Neural crest cell (in vitro differentiated cells): ENCODE measurements around the gene NRXN3. TPM values are rescaled to one million over a fixed set of nuclear protein-coding genes. Genes with fewer than 3 reads are reported as not detected.

ENCODE experiments used
- DNase-seq: peaks from one replicate; pipeline ENCODE4 v3.0.0; 2021; ENCODE audit warnings: low read depth, mixed read lengths, low spot score
- H3K27ac Mint-ChIP-seq: one replicate; pipeline ENCODE4 v1.8.0; 2021; ENCODE audit warnings: mild to moderate bottlenecking, mixed read lengths; ENCODE audit not compliant: unreplicated experiment
- H3K27me3 Mint-ChIP-seq: 2 replicates; pipeline ENCODE4 v1.8.0; 2021; ENCODE audit warnings: low read depth, mild to moderate bottlenecking, mixed read lengths
- H3K36me3 Mint-ChIP-seq: 2 replicates; pipeline ENCODE4 v1.8.0; 2021; ENCODE audit warnings: low read depth, mild to moderate bottlenecking, mixed read lengths
- H3K4me1 Mint-ChIP-seq: 2 replicates; pipeline ENCODE4 v1.8.0; 2021; ENCODE audit warnings: mixed read lengths
- H3K4me3 Mint-ChIP-seq: one replicate; pipeline ENCODE4 v1.8.0; 2021; ENCODE audit warnings: mild to moderate bottlenecking, mixed read lengths
- H3K9me3 Mint-ChIP-seq: 2 replicates; pipeline ENCODE4 v1.8.0; 2021; ENCODE audit warnings: mixed read lengths
- total RNA-seq: library from RNA; stranded (reverse); gene quantifications from 2 replicates; pipeline ENCODE4 v1.2.1, GENCODE V29; 2021
- TF ChIP-seq, protein P1 (sequence below): fragments of 200-600 bp; sonication (generic); conservative IDR thresholded peaks from 2 replicates; pipeline ENCODE4 v1.5.0; 2021; ENCODE audit warnings: antibody characterized with exemption, mild to moderate bottlenecking

The NRXN3 gene
- total RNA-seq, 1 donor from 2014 or later = 2.5 TPM

GRCh38 chr14:79652513-79653307, 1482.5 kb downstream of the NRXN3 start:
- Mint-ChIP-seq H3K36me3 (no peaks in the 10 kb centered on the region), H3K27ac (no peak overlapping the region), H3K4me1 (no peaks in the 10 kb centered on the region), H3K27me3 (no peaks in the 10 kb centered on the region), H3K9me3 (peaks cover 2% of the 10 kb centered on the region), H3K4me3 (no peak overlapping the region)
- no peak for DNase-seq
- TF ChIP-seq, protein P1, sequence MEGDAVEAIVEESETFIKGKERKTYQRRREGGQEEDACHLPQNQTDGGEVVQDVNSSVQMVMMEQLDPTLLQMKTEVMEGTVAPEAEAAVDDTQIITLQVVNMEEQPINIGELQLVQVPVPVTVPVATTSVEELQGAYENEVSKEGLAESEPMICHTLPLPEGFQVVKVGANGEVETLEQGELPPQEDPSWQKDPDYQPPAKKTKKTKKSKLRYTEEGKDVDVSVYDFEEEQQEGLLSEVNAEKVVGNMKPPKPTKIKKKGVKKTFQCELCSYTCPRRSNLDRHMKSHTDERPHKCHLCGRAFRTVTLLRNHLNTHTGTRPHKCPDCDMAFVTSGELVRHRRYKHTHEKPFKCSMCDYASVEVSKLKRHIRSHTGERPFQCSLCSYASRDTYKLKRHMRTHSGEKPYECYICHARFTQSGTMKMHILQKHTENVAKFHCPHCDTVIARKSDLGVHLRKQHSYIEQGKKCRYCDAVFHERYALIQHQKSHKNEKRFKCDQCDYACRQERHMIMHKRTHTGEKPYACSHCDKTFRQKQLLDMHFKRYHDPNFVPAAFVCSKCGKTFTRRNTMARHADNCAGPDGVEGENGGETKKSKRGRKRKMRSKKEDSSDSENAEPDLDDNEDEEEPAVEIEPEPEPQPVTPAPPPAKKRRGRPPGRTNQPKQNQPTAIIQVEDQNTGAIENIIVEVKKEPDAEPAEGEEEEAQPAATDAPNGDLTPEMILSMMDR = no peak

DNA sequence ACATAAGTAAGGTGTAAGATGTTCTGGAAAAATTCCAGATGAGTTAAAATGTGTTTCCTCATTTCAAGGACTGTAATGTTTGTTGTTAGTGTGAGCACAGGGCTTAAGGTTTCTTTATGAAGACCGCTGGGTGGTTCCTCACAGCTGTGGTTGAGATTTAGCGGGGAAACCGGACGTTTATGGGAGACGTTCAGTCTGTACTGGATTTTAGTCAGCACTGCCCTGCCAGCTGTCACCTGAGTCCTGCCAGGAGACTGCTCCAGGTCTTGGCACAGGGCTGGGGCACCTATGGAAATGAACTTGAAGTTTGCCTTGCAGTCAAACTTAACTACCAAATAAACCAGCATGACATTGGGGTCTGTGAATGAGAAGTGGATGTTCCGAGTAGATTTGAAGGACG, 1485.9 kb downstream of the NRXN3 start:
- H3K27me3 Mint-ChIP-seq = no peaks in the 10 kb centered on the region
- no peak overlapping the region for H3K27ac Mint-ChIP-seq
- no peaks in the 10 kb centered on the region for H3K36me3 Mint-ChIP-seq
- peaks cover 2% of the 10 kb centered on the region for H3K9me3 Mint-ChIP-seq
- TF ChIP-seq, protein P1 = no peak
- H3K4me3 Mint-ChIP-seq = no peak overlapping the region
- no peak for DNase-seq
- H3K4me1 Mint-ChIP-seq = no peaks in the 10 kb centered on the region

- H3K36me3 Mint-ChIP-seq = no peaks in the 10 kb centered on the region
Observed at GRCh38 chr14:79656496-79656895, 1486.3 kb downstream of the NRXN3 start.

DNA sequence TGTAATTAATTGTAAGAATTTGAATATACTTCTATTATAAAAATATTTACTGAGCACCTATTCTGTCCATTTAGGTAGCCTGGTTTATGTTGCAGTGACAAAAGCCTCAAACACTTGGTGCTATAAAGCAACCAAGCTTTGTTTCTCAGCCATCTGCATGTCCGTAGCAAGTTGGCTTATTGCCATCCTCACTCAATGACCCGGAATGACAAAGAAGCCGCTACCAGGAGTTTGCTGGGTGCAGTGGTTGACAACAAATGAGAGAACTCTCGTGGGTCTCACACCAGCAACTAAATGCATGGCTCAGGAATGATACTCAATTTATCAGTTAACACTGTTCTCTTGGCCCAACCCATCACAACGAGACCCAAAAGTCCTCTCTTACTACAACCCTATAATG, 1488.0 kb downstream of the NRXN3 start:
- TF ChIP-seq, protein P1 = no peak
- no peak overlapping the region for H3K4me3 Mint-ChIP-seq
- H3K27me3 Mint-ChIP-seq = no peaks in the 10 kb centered on the region
- no peaks in the 10 kb centered on the region for H3K4me1 Mint-ChIP-seq
- H3K27ac Mint-ChIP-seq = no peak overlapping the region
- peaks cover 3% of the 10 kb centered on the region for H3K9me3 Mint-ChIP-seq
- no peak for DNase-seq
- no peaks in the 10 kb centered on the region for H3K36me3 Mint-ChIP-seq

More at GRCh38 chr14:79656496-79656895, 1486.3 kb downstream of the NRXN3 start:
- H3K9me3 Mint-ChIP-seq = no peaks in the 10 kb centered on the region
- H3K4me1 Mint-ChIP-seq = no peaks in the 10 kb centered on the region
- no peaks in the 10 kb centered on the region for H3K27me3 Mint-ChIP-seq
- no peak for DNase-seq
- TF ChIP-seq, protein P1 = no peak
- H3K27ac Mint-ChIP-seq = no peak overlapping the region
- H3K4me3 Mint-ChIP-seq = no peak overlapping the region

DNA sequence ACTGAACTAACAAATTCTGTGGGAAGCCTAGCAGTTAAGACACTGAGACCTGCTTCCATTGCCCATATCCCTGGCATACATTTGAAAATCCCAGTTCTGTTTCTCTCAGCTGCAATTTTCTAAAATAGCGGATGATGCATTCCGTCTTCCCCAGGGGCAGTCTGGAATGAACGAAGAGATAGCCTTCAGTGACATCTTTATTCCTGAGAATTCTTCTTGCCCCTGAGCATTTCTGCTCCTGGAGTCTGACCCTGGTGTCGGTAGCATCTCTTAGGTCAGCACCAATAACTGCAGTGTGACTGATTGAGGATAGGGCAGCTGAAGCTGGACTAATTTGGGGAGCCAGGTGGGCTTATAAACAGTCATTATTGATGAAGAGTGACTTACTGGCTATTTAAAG, 1488.6 kb downstream of the NRXN3 start:
- H3K27ac Mint-ChIP-seq = no peak overlapping the region
- TF ChIP-seq, protein P1 = no peak
- no peak for DNase-seq
- peaks cover 3% of the 10 kb centered on the region for H3K9me3 Mint-ChIP-seq
- no peaks in the 10 kb centered on the region for H3K4me1 Mint-ChIP-seq
- H3K27me3 Mint-ChIP-seq = no peaks in the 10 kb centered on the region
- H3K4me3 Mint-ChIP-seq = no peak overlapping the region
- H3K36me3 Mint-ChIP-seq = no peaks in the 10 kb centered on the region
